HepG2 (cell line): ENCODE measurements around the gene RHBDD2. TPM values are rescaled to one million over a fixed set of nuclear protein-coding genes. Genes with fewer than 3 reads are reported as not detected.

ENCODE experiments used
- ARNTL ChIP-seq: sonication (generic); formaldehyde crosslinking; IDR thresholded peaks from 2 replicates; pipeline ENCODE4 v1.4.0; 2020; ENCODE audit warnings: mild to moderate bottlenecking, missing genetic modification reagents
- CAMTA2 ChIP-seq: sonication (generic); formaldehyde crosslinking; IDR thresholded peaks from 2 replicates; pipeline ENCODE4 v1.4.0; 2020; ENCODE audit warnings: mild to moderate bottlenecking, missing genetic modification reagents, borderline replicate concordance
- ELF1 ChIP-seq: sonication (generic); formaldehyde crosslinking; IDR thresholded peaks from 2 replicates; pipeline ENCODE4 v1.4.0; 2020; ENCODE audit warnings: missing genetic modification reagents
- GABPB1 ChIP-seq: IDR thresholded peaks from 2 replicates; pipeline ENCODE4 v1.6.1; 2016; ENCODE audit warnings: mild to moderate bottlenecking, missing genetic modification reagents, moderate library complexity, missing compliant biosample characterization
- GMEB2 ChIP-seq: IDR thresholded peaks from 2 replicates; pipeline ENCODE4 v1.6.1; 2016; ENCODE audit warnings: missing biosample characterization, missing genetic modification reagents, low read depth
- HMGXB4 ChIP-seq, 2 experiments: sonication (generic) in 1 of 2; formaldehyde crosslinking in 1 of 2; IDR thresholded peaks; 2 replicates each; pipeline versions ENCODE4 v1.4.0 to v1.6.1; 2018 to 2020; ENCODE audit warnings: missing genetic modification reagents in 2 of 2, borderline replicate concordance in 1 of 2, low read depth in 1 of 2, mild to moderate bottlenecking in 1 of 2, missing biosample characterization in 1 of 2
- JARID2 ChIP-seq: sonication (generic); formaldehyde crosslinking; IDR thresholded peaks from 2 replicates; pipeline ENCODE4 v1.8.1; 2023; ENCODE audit warnings: missing genetic modification reagents, inconsistent platforms; ENCODE audit not compliant: insufficient replicate concordance
- MAZ ChIP-seq, 2 experiments: sonication (generic) in 1 of 2; formaldehyde crosslinking in 1 of 2; IDR thresholded peaks; 2 replicates each; pipeline versions ENCODE4 v1.5.0 to v1.6.1; 2012 to 2020; ENCODE audit warnings: low read depth in 2 of 2, mild to moderate bottlenecking in 2 of 2, borderline replicate concordance in 1 of 2, improper control_type of control experiment in 1 of 2, low read length in 1 of 2, missing genetic modification reagents in 1 of 2, moderate library complexity in 1 of 2
- NFE2L2 ChIP-seq: fragments of 150-350 bp; IDR thresholded peaks from 2 replicates; pipeline ENCODE4 v1.6.1; 2014; ENCODE audit warnings: low read length
- NR2F2 ChIP-seq: IDR thresholded peaks from 2 replicates; pipeline ENCODE4 v1.6.1; 2012; ENCODE audit warnings: low read depth, inconsistent platforms, borderline replicate concordance
- POLR2A ChIP-seq, 2 experiments: IDR thresholded peaks; 2 replicates each; pipeline ENCODE4 v1.6.1; 2011; ENCODE audit warnings: low read depth in 2 of 2, low read length in 2 of 2, mild to moderate bottlenecking in 1 of 2, moderate library complexity in 1 of 2; ENCODE audit not compliant: insufficient read depth in 1 of 2
- SMYD3 ChIP-seq: sonication (generic); formaldehyde crosslinking; IDR thresholded peaks from 2 replicates; pipeline ENCODE4 v1.8.1; 2023; ENCODE audit warnings: mild to moderate bottlenecking, missing genetic modification reagents
- SP4 ChIP-seq: sonication (generic); formaldehyde crosslinking; IDR thresholded peaks from 2 replicates; pipeline ENCODE4 v1.8.1; 2023; ENCODE audit warnings: mild to moderate bottlenecking, missing genetic modification reagents
- ZBTB7A ChIP-seq: sonication (generic); formaldehyde crosslinking; IDR thresholded peaks from 2 replicates; pipeline ENCODE4 v1.8.0; 2022; ENCODE audit warnings: mild to moderate bottlenecking, missing genetic modification reagents
- ZNF713 ChIP-seq: sonication (generic); formaldehyde crosslinking; IDR thresholded peaks from 2 replicates; pipeline ENCODE4 v1.4.0; 2020; ENCODE audit warnings: mild to moderate bottlenecking, missing genetic modification reagents
- polyA plus RNA-seq, 8 experiments: library from polyadenylated mRNA; depleted of rRNA in 3 of 8; stranded (reverse) in 7 of 8; unstranded in 1 of 8; fragments of >200 nt; fragmentation: Illumina TruSeq in 4 of 8; extraction: Trizol in 4 of 8; gene quantifications; 2 replicates each; pipeline versions ENCODE4 v1.2.1 to v1.2.3, GENCODE V29; 2011 to 2016; ENCODE audit warnings: low read depth in 4 of 8, missing spikeins in 1 of 8, mixed read lengths in 1 of 8; ENCODE audit not compliant: insufficient read depth in 1 of 8
- total RNA-seq, 5 experiments: library from RNA; depleted of rRNA; stranded (reverse); fragments of >200 nt; fragmentation: Illumina TruSeq; extraction: Trizol; gene quantifications; 2 replicates each; pipeline ENCODE4 v1.2.3, GENCODE V29; 2016; ENCODE audit warnings: low read depth in 1 of 5
- TF ChIP-seq, protein P1 (sequence below): sonication (generic); formaldehyde crosslinking; IDR thresholded peaks from 2 replicates; pipeline ENCODE4 v1.4.0; 2020; ENCODE audit warnings: missing genetic modification reagents
- TF ChIP-seq, protein P2 (sequence below): IDR thresholded peaks from 2 replicates; pipeline ENCODE4 v1.6.1; 2016; ENCODE audit warnings: mild to moderate bottlenecking, missing biosample characterization, missing genetic modification reagents
- TF ChIP-seq, protein P3 (sequence below): sonication (generic); formaldehyde crosslinking; IDR thresholded peaks from 2 replicates; pipeline ENCODE4 v1.5.1; 2020; ENCODE audit warnings: missing genetic modification reagents, mild to moderate bottlenecking, borderline replicate concordance

RHBDD2 gene
- total and polyA plus RNA-seq, 2 of the 13 experiments (the other 11 are each of a cell fraction or from before 2014, with no cell fraction given): 23.1 to 26.4 TPM

DNA sequence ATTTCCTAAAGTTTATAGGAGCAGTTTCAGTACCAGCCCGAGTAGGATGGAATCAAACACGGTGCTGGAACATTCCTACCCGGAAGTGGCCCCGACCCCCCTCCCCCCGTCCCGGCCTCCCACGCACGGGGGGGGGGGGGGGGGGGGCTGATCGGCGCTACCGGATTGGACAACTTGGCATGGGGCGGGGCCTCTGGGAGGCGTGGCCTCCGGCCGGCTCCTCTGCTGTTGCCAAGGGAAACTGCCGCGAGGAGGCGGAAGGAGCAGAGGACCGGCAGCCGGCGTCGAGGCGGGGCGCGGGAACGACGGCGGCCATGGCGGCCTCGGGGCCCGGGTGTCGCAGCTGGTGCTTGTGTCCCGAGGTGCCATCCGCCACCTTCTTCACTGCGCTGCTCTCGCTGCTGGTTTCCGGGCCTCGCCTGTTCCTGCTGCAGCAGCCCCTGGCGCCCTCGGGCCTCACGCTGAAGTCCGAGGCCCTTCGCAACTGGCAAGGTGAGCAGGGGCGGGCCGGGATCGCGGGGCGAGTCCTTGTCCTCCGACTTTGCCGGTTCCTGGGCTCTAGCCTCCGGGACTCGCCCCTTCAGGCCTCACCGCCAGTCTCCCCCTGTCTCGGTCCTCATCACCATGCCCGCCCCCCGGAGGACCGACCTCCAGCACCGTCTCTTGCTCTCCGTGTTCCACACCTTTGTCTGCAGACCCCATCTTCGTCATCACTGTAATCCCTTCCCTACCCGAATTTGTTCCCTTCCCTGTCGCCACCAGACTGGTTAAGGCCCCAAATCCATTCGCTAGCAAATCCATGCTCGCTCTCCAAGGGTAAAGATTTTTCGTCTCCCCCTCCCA lies at the start of gene RHBDD2 (continued):
- no peak for TF ChIP-seq NFE2L2
- no peak for TF ChIP-seq ARNTL
- no peak for TF ChIP-seq MAZ (IDR thresholded peaks at IDR 0.05; ENCODE audit: borderline replicate concordance, low read depth, low read length)
- TF ChIP-seq MAZ (CRISPR knock-in tag; IDR thresholded peaks at IDR 0.05; ENCODE audit: low read depth): peak; percentile 87
- no peak for TF ChIP-seq JARID2 (CRISPR knock-in tag)
- no peak for TF ChIP-seq ZNF713 (CRISPR knock-in tag)
- TF ChIP-seq SP4 (CRISPR knock-in tag): peak; percentile 76
- TF ChIP-seq, protein P1, sequence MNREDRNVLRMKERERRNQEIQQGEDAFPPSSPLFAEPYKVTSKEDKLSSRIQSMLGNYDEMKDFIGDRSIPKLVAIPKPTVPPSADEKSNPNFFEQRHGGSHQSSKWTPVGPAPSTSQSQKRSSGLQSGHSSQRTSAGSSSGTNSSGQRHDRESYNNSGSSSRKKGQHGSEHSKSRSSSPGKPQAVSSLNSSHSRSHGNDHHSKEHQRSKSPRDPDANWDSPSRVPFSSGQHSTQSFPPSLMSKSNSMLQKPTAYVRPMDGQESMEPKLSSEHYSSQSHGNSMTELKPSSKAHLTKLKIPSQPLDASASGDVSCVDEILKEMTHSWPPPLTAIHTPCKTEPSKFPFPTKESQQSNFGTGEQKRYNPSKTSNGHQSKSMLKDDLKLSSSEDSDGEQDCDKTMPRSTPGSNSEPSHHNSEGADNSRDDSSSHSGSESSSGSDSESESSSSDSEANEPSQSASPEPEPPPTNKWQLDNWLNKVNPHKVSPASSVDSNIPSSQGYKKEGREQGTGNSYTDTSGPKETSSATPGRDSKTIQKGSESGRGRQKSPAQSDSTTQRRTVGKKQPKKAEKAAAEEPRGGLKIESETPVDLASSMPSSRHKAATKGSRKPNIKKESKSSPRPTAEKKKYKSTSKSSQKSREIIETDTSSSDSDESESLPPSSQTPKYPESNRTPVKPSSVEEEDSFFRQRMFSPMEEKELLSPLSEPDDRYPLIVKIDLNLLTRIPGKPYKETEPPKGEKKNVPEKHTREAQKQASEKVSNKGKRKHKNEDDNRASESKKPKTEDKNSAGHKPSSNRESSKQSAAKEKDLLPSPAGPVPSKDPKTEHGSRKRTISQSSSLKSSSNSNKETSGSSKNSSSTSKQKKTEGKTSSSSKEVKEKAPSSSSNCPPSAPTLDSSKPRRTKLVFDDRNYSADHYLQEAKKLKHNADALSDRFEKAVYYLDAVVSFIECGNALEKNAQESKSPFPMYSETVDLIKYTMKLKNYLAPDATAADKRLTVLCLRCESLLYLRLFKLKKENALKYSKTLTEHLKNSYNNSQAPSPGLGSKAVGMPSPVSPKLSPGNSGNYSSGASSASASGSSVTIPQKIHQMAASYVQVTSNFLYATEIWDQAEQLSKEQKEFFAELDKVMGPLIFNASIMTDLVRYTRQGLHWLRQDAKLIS (CRISPR knock-in tag): no peak
- no peak for TF ChIP-seq SMYD3
- no peak for TF ChIP-seq GMEB2 (CRISPR knock-in tag)
- peak; percentile 81 to 96 for TF ChIP-seq POLR2A (IDR thresholded peaks at IDR 0.05; ENCODE audit: insufficient read depth in 1 of 2, low read depth in 2 of 2, low read length in 2 of 2)
- TF ChIP-seq, protein P2, sequence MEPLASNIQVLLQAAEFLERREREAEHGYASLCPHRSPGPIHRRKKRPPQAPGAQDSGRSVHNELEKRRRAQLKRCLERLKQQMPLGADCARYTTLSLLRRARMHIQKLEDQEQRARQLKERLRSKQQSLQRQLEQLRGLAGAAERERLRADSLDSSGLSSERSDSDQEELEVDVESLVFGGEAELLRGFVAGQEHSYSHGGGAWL (CRISPR knock-in tag): peak; percentile 95
- TF ChIP-seq ZBTB7A (CRISPR knock-in tag): peak; percentile 48; the same call in 1 of the 2 replicates
- no peak for TF ChIP-seq NR2F2
- peak; percentile 82 for TF ChIP-seq ELF1
- peak; percentile 55 to 80; a peak in 3 of 4 replicates for TF ChIP-seq HMGXB4 (CRISPR knock-in tag; IDR thresholded peaks at IDR 0.05; ENCODE audit: borderline replicate concordance in 1 of 2, low read depth in 1 of 2)
- 0 out of 2 replicates have a peak, but pooled peaks have one; percentile 57 for TF ChIP-seq CAMTA2 (CRISPR knock-in tag)
- peak; percentile 90 for TF ChIP-seq GABPB1 (CRISPR knock-in tag)
- TF ChIP-seq, protein P3, sequence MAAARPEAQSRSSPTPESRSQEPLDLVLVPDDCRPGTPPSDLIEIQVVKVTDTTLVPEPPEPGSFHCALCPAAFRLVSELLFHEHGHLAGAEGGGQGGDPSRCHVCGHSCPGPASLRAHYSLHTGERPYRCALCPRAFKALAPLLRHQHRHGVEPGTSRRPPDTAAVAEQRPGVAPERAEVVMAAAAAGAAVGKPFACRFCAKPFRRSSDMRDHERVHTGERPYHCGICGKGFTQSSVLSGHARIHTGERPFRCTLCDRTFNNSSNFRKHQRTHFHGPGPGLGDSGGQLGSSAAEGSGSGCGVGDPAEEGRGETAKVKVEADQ (CRISPR knock-in tag): peak; percentile 86
